ENCODE results near the gene SEC31B. TPM values are rescaled to one million over a fixed set of nuclear protein-coding genes. Genes with fewer than 3 reads are reported as not detected.

The SEC31B gene
- total RNA-seq, 2 donors from 2014 or later, result 11.2 to 12.7 TPM

- no peak for TF ChIP-seq CTCF (IDR thresholded peaks at IDR 0.05)
- Histone ChIP-seq H3K36me3 (peaks cover 30% of the 10 kb centered on the region), H3K27ac (no peak overlapping the region), H3K4me1 (ENCODE audit: control insufficient read depth in 1 of 2, low read depth in 2 of 2) (peaks cover 0 to 5% of the 10 kb centered on the region in 2 donors), H3K27me3 (replicated peaks; ENCODE audit: insufficient read depth) (no peaks in the 10 kb centered on the region), H3K4me3 (no peak overlapping the region), H3K9me3 (no peaks in the 10 kb centered on the region)
- no peak for DNase-seq (ENCODE audit: low spot score)
- ATAC-seq (ENCODE audit: insufficient number of reproducible peaks, low FRiP score, low read depth), result no peak
Observed at GRCh38 chr10:100487529-100487928, 32.1 kb downstream of the SEC31B start.

- Histone ChIP-seq H3K4me3 (no peak overlapping the region), H3K9me3 (no peaks in the 10 kb centered on the region), H3K4me1 (ENCODE audit: control insufficient read depth in 1 of 2, low read depth in 2 of 2) (peaks cover 0 to 14% of the 10 kb centered on the region in 2 donors), H3K27ac (no peak overlapping the region), H3K27me3 (replicated peaks; ENCODE audit: insufficient read depth) (no peaks in the 10 kb centered on the region), H3K36me3 (peaks cover 30% of the 10 kb centered on the region)
- DNase-seq (ENCODE audit: low spot score) (no peak), ATAC-seq (ENCODE audit: insufficient number of reproducible peaks, low FRiP score, low read depth) (no peak)
- no peak for TF ChIP-seq CTCF (IDR thresholded peaks at IDR 0.05)
Observed at GRCh38 chr10:100485801-100486495, 33.7 kb downstream of the SEC31B start.

DNA sequence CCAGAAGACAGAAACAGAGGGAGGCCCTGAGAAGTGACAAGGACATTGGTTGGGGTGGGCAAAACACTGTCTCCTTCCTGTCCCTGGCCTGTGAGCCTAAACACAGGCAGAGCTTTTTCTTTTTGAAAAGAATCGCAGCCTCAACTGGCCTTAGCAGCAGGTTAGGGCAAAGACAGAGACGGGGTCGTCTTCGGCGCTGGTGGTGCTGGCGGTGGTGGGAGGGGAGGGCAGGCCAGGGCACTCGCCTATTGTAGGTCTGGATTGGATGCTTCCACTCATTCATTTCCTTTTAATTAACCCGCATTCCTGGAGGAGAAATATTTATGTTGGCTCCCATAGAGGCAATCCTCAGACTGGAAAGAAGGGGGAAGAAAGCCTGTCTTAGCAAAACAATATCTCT, 34.3 kb downstream of the SEC31B start:
- Histone ChIP-seq H3K4me3 (no peak overlapping the region), H3K36me3 (peaks cover 26% of the 10 kb centered on the region), H3K9me3 (no peaks in the 10 kb centered on the region), H3K27me3 (replicated peaks; ENCODE audit: insufficient read depth) (no peaks in the 10 kb centered on the region), H3K4me1 (ENCODE audit: control insufficient read depth in 1 of 2, low read depth in 2 of 2) (peaks cover 0 to 14% of the 10 kb centered on the region in 2 donors), H3K27ac (no peak overlapping the region)
- DNase-seq (ENCODE audit: low spot score), result no peak
- ATAC-seq (ENCODE audit: insufficient number of reproducible peaks, low FRiP score, low read depth), result no peak
- TF ChIP-seq CTCF (IDR thresholded peaks at IDR 0.05), result no peak

- DNase-seq (ENCODE audit: low spot score) (no peak), ATAC-seq (ENCODE audit: insufficient number of reproducible peaks, low FRiP score, low read depth) (no peak)
- H3K27ac ChIP-seq, result no peak overlapping the region
- H3K4me1 ChIP-seq (ENCODE audit: control insufficient read depth in 1 of 2, low read depth in 2 of 2), result peaks cover 0 to 14% of the 10 kb centered on the region in 2 donors
- no peaks in the 10 kb centered on the region for H3K27me3 ChIP-seq (replicated peaks; ENCODE audit: insufficient read depth)
- H3K9me3 ChIP-seq, result no peaks in the 10 kb centered on the region
- peaks cover 17% of the 10 kb centered on the region for H3K36me3 ChIP-seq
- no peak for TF ChIP-seq CTCF (IDR thresholded peaks at IDR 0.05)
- H3K4me3 ChIP-seq, result no peak overlapping the region
Observed at GRCh38 chr10:100483876-100484666, 35.6 kb downstream of the SEC31B start.

- H3K9me3 ChIP-seq, result no peaks in the 10 kb centered on the region
- H3K4me3 ChIP-seq, result peak overlapping the region; percentile 72
- H3K27ac ChIP-seq, result no peak overlapping the region
- H3K4me1 ChIP-seq (ENCODE audit: control insufficient read depth in 1 of 2, low read depth in 2 of 2), result peaks cover 0 to 14% of the 10 kb centered on the region in 2 donors
- no peak for TF ChIP-seq CTCF (IDR thresholded peaks at IDR 0.05)
- no peaks in the 10 kb centered on the region for H3K27me3 ChIP-seq (replicated peaks; ENCODE audit: insufficient read depth)
- no peak for ATAC-seq (ENCODE audit: insufficient number of reproducible peaks, low FRiP score, low read depth)
- no peak for DNase-seq (ENCODE audit: low spot score)
- peaks cover 11% of the 10 kb centered on the region for H3K36me3 ChIP-seq
Observed at GRCh38 chr10:100482834-100483185, 36.9 kb downstream of the SEC31B start.
